ENCODE results near the gene AMBRA1. TPM values are rescaled to one million over a fixed set of nuclear protein-coding genes. Genes with fewer than 3 reads are reported as not detected.

AMBRA1 gene
- total RNA-seq, 1 donor from 2014 or later = 45.3 TPM

DNA sequence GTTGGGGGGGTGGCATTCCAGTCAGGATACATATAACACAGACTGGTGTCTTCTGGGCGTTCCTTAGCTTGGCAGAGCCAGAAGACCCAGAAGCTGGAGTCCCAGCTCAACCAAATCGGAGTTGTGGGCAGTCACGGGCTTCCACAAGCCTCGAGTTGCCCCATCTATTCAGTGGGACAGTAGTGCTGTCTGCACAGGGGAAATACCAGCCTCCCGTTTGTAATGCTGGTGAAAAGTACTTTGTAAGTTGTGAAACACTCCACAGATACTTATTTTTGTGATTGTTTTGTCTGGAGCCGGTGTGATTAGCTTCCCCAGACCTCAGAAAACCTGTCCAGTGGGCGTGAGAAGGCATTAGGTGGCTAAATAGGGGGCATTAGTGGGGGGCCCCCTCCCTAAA, 232.9 kb downstream of the AMBRA1 start:
- DNase-seq (ENCODE audit: low spot score, unreplicated experiment) = no peak
- Mint-ChIP-seq H3K27me3 (no peaks in the 10 kb centered on the region), H3K27ac (peak overlapping the region; percentile 67), H3K9me3 (ENCODE audit: low read depth) (no peaks in the 10 kb centered on the region), H3K4me3 (ENCODE audit: low read depth) (no peak overlapping the region), H3K36me3 (ENCODE audit: insufficient read depth) (no peaks in the 10 kb centered on the region), H3K4me1 (ENCODE audit: low read depth) (peaks cover 12% of the 10 kb centered on the region)
- no peak for TF ChIP-seq CTCF (IDR thresholded peaks at IDR 0.05; ENCODE audit: unreplicated experiment)

GRCh38 chr11:46359953-46360352, 233.9 kb downstream of the AMBRA1 start:
- Mint-ChIP-seq H3K27me3 (no peaks in the 10 kb centered on the region), H3K27ac (no peak overlapping the region)
- no peak for TF ChIP-seq CTCF (IDR thresholded peaks at IDR 0.05; ENCODE audit: unreplicated experiment)

GRCh38 chr11:46357483-46357936, 236.3 kb downstream of the AMBRA1 start:
- Mint-ChIP-seq H3K9me3 (ENCODE audit: low read depth) (no peaks in the 10 kb centered on the region), H3K4me1 (ENCODE audit: low read depth) (peaks cover 14% of the 10 kb centered on the region), H3K4me3 (ENCODE audit: low read depth) (no peak overlapping the region), H3K27ac (peak overlapping the region; percentile 92), H3K27me3 (no peaks in the 10 kb centered on the region), H3K36me3 (ENCODE audit: insufficient read depth) (no peaks in the 10 kb centered on the region)
- TF ChIP-seq CTCF (IDR thresholded peaks at IDR 0.05; ENCODE audit: unreplicated experiment) = no peak
- no peak for DNase-seq (ENCODE audit: low spot score, unreplicated experiment)

More at GRCh38 chr11:46359953-46360352, 233.9 kb downstream of the AMBRA1 start:
- Mint-ChIP-seq H3K4me1 (ENCODE audit: low read depth) (peaks cover 12% of the 10 kb centered on the region), H3K4me3 (ENCODE audit: low read depth) (no peak overlapping the region), H3K36me3 (ENCODE audit: insufficient read depth) (no peaks in the 10 kb centered on the region), H3K9me3 (ENCODE audit: low read depth) (no peaks in the 10 kb centered on the region)
- no peak for DNase-seq (ENCODE audit: low spot score, unreplicated experiment)

GRCh38 chr11:46356924-46357482, 236.8 kb downstream of the AMBRA1 start:
- Mint-ChIP-seq H3K9me3 (ENCODE audit: low read depth) (no peaks in the 10 kb centered on the region), H3K36me3 (ENCODE audit: insufficient read depth) (no peaks in the 10 kb centered on the region), H3K27me3 (no peaks in the 10 kb centered on the region), H3K4me1 (ENCODE audit: low read depth) (peaks cover 14% of the 10 kb centered on the region), H3K4me3 (ENCODE audit: low read depth) (no peak overlapping the region), H3K27ac (no peak overlapping the region)
- TF ChIP-seq CTCF (IDR thresholded peaks at IDR 0.05; ENCODE audit: unreplicated experiment) = no peak
- DNase-seq (ENCODE audit: low spot score, unreplicated experiment) = no peak

DNA sequence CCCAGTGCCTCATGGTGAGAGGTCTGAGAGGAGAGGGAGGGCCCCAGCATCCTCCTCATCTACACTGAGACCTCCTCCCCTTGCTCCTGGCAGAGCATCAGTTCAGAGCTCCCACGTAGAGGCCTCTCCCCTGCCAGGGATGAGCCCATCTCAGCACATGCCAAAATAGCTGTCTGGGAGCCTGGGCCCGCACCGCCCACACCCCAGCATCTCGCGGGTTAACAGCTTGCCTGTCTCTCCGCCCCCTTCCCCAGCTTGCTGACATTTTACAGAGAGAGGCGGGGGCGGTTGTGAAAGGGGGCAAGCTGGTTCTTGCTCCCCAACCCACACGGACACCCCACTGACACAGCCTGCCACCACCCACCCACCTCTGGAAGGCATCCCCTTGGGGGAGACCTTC, 240.1 kb downstream of the AMBRA1 start:
- no peak for DNase-seq (ENCODE audit: low spot score, unreplicated experiment)
- H3K27me3 Mint-ChIP-seq = no peaks in the 10 kb centered on the region
- H3K9me3 Mint-ChIP-seq (ENCODE audit: low read depth) = no peaks in the 10 kb centered on the region
- peaks cover 19% of the 10 kb centered on the region for H3K4me1 Mint-ChIP-seq (ENCODE audit: low read depth)
- H3K36me3 Mint-ChIP-seq (ENCODE audit: insufficient read depth) = no peaks in the 10 kb centered on the region
- no peak for TF ChIP-seq CTCF (IDR thresholded peaks at IDR 0.05; ENCODE audit: unreplicated experiment)
- H3K4me3 Mint-ChIP-seq (ENCODE audit: low read depth) = no peak overlapping the region
- no peak overlapping the region for H3K27ac Mint-ChIP-seq

Data from progenitor cell of endocrine pancreas (in vitro differentiated cells).